Stimulated activated naive CD8-positive, alpha-beta T cell treated with anti-CD3 and anti-CD28 coated beads, Interleukin-15, amount 100 ng/mL, for 72 hours (primary cell): ENCODE data around the gene HNRNPU.
"Not testable (repeated sequence)": the region's sequence is repeated elsewhere in the genome, so short reads cannot be mapped to it uniquely, and the experiment has no call there.

ENCODE experiments used
- ATAC-seq: fragments of 150-1000 bp; cut with Tn5 transposase; 2 replicates; pipeline ENCODE4 v1.10.0; 2021; ENCODE audit warnings: mild to moderate bottlenecking, moderate library complexity
- DNase-seq, 2 donors: peaks; one replicate each; pipeline ENCODE4 v3.0.0; 2021 to 2022
- H3K27ac Mint-ChIP-seq, 2 donors: one replicate each; pipeline ENCODE4 v1.8.0; 2022; ENCODE audit warnings: mild to moderate bottlenecking in 2 of 2, mixed read lengths in 2 of 2, moderate library complexity in 2 of 2
- H3K27me3 Mint-ChIP-seq: one replicate; pipeline ENCODE4 v1.8.0; 2022; ENCODE audit warnings: mixed read lengths
- H3K4me1 Mint-ChIP-seq: one replicate; pipeline ENCODE4 v1.8.0; 2022; ENCODE audit warnings: mild to moderate bottlenecking, mixed read lengths
- H3K4me3 Mint-ChIP-seq, 2 donors: one replicate each; pipeline ENCODE4 v1.8.0; 2022; ENCODE audit warnings: mild to moderate bottlenecking in 2 of 2, mixed read lengths in 2 of 2, moderate library complexity in 1 of 2
- H3K9me3 Mint-ChIP-seq, 2 donors: one replicate each; pipeline ENCODE4 v1.8.0; 2022; ENCODE audit warnings: mixed read lengths in 2 of 2

HNRNPU gene

GRCh38 chr1:244836135-244836521, 28.2 kb downstream of the HNRNPU start:
- peaks cover 0 to 5% of the 10 kb centered on the region in 2 donors for H3K9me3 Mint-ChIP-seq
- no peak for ATAC-seq
- H3K4me3 Mint-ChIP-seq: peak overlapping the region; percentile 89 to 95
- H3K4me1 Mint-ChIP-seq: peaks cover 50% of the 10 kb centered on the region
- DNase-seq: no peak
- no peaks in the 10 kb centered on the region for H3K27me3 Mint-ChIP-seq
- peak overlapping the region; percentile 99 for H3K27ac Mint-ChIP-seq

DNA sequence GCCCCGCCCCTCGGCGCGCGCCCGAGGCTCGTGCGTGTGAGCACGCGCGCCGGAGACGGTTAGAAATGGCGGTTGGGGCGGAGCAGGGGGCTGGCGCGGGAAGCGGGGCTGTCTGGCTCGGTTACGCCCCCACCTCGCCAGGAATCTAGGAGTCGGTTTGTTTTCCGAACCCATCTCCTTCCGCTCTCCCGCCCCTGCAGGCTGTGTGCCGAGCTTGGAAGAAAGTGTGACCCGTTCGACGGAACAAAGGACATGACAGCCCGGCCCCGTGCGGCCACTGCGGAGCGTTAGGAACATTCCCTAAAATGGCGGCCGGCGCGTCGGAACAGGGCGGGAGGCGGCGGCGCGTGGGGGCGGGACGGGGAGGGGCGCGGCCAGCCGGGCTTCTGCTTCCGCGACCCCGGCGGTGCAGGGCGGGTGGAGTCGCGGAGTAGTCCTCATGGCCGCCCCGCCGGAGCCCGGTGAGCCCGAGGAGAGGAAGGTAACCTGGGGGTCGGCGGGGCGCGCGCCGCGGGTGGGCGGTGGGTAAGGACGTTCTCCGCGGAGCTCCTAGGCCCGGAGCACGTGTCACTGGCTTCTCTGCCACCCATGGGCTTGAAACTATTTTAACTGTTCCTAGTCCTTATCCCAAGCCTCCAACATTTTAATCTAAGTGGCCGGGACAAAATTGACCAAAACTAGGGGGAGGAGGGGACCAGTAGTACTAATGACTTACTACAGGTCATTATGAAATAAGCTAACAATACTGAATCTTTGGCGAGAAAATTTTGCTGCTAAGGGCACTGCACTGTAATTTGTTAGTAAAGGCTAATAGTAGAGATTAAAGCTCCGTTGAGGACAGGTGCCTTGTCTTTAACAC, 28.8 kb downstream of the HNRNPU start, which contains the start of gene COX20:
TSS of gene COX20 (plus strand) at position 383 of the 859 bp plus-strand sequence. CDS start at position 440, 57 bp downstream.
- peaks cover 0 to 5% of the 10 kb centered on the region in 2 donors for H3K9me3 Mint-ChIP-seq
- H3K4me3 Mint-ChIP-seq: peak within 1 kb of the TSS; percentile 89 to 95
- H3K4me1 Mint-ChIP-seq: peaks cover 44% of the 10 kb centered on the region
- H3K27me3 Mint-ChIP-seq: no peaks in the 10 kb centered on the region
- ATAC-seq (peak; percentile 72), DNase-seq (no peak)
- peak within 1 kb of the TSS; percentile 99 for H3K27ac Mint-ChIP-seq

DNA sequence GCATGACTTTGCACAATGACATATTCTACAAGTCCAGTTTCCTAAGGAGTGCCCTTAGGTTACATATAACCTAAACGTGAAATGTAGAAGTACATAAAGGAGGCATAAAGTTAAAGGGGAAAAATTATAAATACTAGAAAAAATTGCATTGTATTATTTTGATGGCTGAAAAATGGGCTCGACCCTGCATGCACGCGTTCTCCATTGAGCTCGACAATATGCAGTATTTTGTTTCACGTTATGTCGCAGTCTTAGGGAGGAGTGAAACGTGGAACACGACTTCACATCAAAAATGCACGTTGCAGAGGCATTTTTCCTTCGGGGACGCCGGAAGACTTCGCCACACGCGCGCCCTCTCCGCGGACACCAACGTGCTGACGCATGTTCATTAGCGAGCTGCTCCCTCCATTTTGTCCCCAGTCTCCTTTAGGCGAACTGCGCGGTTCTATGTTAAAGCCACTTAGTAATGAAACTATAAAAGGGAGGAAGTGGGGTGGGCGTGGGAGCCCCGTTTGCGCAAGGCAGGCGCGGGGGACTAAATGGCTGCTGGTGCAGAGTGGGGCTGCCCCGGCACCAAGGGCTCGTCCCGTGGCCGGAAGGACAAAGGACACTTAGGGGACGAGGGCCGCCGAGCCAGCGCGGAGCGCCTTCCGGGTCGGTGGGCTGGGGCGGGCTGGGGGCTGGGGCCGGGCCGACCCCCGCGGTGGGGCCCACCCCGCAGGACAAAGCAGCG, 29.6 kb downstream of the HNRNPU start:
- peak; percentile 87 for ATAC-seq
- DNase-seq: peak; percentile 94 to 96
- Mint-ChIP-seq H3K4me3 (peak overlapping the region; percentile 89 to 95), H3K27me3 (no peaks in the 10 kb centered on the region), H3K4me1 (peaks cover 36% of the 10 kb centered on the region), H3K9me3 (peaks cover 0 to 5% of the 10 kb centered on the region in 2 donors), H3K27ac (peak overlapping the region; percentile 99)

DNA sequence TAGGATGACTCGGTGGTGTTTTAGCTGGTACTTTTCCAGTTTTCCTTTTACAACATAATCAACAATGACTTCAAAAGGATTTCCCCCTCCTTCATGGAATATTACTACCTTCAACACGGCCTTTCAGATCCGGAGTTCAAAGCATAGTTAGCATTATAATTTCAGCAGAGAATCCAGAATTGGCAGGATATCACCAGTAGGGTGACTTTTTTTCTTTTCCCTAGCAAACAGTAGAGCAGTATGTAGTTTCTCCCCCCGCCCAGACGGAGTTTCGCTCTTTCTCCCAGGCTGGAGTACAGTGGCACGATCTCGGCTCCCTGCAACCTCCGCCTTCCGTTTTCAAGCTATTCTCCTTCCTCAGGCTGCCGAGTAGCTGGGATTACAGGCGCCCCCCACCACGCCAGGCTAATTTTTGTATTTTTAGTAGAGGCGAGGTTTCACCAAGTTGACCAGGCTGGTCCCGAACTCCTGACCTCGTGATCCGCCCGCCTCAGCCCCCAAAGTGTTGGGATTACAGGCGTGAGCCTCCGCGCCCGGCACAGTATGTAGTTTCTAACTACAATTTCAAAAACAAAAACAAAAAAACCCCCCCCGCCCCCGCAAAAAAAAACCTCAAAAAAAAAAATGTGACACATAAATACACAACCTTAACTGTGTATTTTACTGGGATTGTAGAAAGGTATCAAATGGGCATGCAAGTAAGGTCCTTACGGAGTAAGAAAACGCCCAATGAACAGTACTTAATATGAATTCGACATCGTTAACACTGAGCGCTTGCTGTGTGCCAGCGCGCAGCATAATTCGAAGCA, 30.4 kb downstream of the HNRNPU start:
- H3K9me3 Mint-ChIP-seq: peaks cover 0 to 5% of the 10 kb centered on the region in 2 donors
- peaks cover 29% of the 10 kb centered on the region for H3K4me1 Mint-ChIP-seq
- H3K4me3 Mint-ChIP-seq: peak overlapping the region; percentile 87 to 95
- DNase-seq (peak; percentile 39 to 67), ATAC-seq (peak; percentile 13)
- H3K27ac Mint-ChIP-seq: peak overlapping the region; percentile 99
- no peaks in the 10 kb centered on the region for H3K27me3 Mint-ChIP-seq

GRCh38 chr1:244833260-244833659, 31.1 kb downstream of the HNRNPU start:
- peaks cover 22% of the 10 kb centered on the region for H3K4me1 Mint-ChIP-seq
- ATAC-seq, H3K27ac Mint-ChIP-seq, H3K27me3 Mint-ChIP-seq, DNase-seq, H3K9me3 Mint-ChIP-seq: not testable (repeated sequence)
- H3K4me3 Mint-ChIP-seq: peak overlapping the region; percentile 29 to 31

- peaks cover 13% of the 10 kb centered on the region for H3K4me1 Mint-ChIP-seq
- H3K4me3 Mint-ChIP-seq: no peak overlapping the region
- H3K9me3 Mint-ChIP-seq: no peaks in the 10 kb centered on the region
- DNase-seq (no peak), ATAC-seq (no peak)
- H3K27ac Mint-ChIP-seq: no peak overlapping the region
- peaks cover 6% of the 10 kb centered on the region for H3K27me3 Mint-ChIP-seq
Measured at GRCh38 chr1:244830639-244831038, 33.7 kb downstream of the HNRNPU start.

DNA sequence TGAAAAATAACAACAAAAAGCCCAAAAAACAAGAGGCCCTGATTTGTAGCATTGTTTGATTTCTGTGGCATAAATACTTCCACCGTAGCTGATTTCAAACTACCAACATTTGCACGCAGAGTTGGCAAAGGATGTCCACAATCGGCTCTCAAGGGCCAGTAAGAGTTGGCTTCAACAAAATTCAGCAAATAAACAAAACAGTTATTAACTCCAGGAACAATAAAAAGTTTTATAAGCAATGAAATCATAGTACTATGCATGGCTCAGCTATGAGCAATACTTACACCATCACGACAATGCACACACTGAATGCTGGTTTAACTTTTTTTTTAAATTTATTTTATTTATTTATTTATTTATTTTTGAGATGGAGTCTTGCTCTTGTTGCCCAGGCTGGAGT, 37.6 kb downstream of the HNRNPU start:
- Mint-ChIP-seq H3K4me1 (no peaks in the 10 kb centered on the region), H3K4me3 (no peak overlapping the region), H3K27me3 (peaks cover 6% of the 10 kb centered on the region), H3K9me3 (no peaks in the 10 kb centered on the region), H3K27ac (no peak overlapping the region)
- no peak for ATAC-seq
- DNase-seq: no peak

DNA sequence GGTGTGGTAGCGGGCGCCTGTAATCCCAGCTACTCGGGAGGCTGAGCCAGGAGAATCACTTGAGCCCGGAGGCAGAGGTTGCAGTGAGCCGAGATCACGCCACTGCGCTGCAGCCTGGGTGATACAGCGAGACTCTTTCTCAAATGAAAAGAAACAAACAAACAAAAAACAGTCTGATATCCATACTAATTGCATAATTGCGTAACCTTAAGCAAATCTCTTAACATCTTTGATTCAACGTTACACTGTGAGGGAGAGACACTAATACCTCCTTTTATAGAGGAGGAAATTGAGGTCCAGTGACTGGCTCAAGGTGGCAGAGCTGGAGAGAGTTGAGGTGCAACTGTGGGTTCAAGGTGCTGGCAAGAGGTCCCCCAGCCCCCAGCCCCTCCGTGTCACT, 41.5 kb downstream of the HNRNPU start:
- Mint-ChIP-seq H3K4me3 (no peak overlapping the region), H3K27ac (no peak overlapping the region), H3K27me3 (peaks cover 6% of the 10 kb centered on the region), H3K4me1 (no peaks in the 10 kb centered on the region), H3K9me3 (no peaks in the 10 kb centered on the region)
- DNase-seq (no peak), ATAC-seq (no peak)

GRCh38 chr1:244821134-244821533, 43.2 kb downstream of the HNRNPU start:
- H3K27ac Mint-ChIP-seq: no peak overlapping the region
- H3K9me3 Mint-ChIP-seq: no peaks in the 10 kb centered on the region
- no peak for DNase-seq
- ATAC-seq: no peak
- H3K4me3 Mint-ChIP-seq: no peak overlapping the region
- peaks cover 12% of the 10 kb centered on the region for H3K27me3 Mint-ChIP-seq
- H3K4me1 Mint-ChIP-seq: no peaks in the 10 kb centered on the region

GRCh38 chr1:244820131-244820530, 44.2 kb downstream of the HNRNPU start:
- Mint-ChIP-seq H3K27ac (no peak overlapping the region), H3K4me1 (peaks cover 8% of the 10 kb centered on the region), H3K4me3 (no peak overlapping the region), H3K27me3 (peaks cover 14% of the 10 kb centered on the region), H3K9me3 (no peaks in the 10 kb centered on the region)
- no peak for DNase-seq
- ATAC-seq: no peak

- ATAC-seq (no peak), DNase-seq (no peak)
- no peak overlapping the region for H3K27ac Mint-ChIP-seq
- peaks cover 14% of the 10 kb centered on the region for H3K27me3 Mint-ChIP-seq
- H3K4me1 Mint-ChIP-seq: peaks cover 19% of the 10 kb centered on the region
- H3K9me3 Mint-ChIP-seq: no peaks in the 10 kb centered on the region
- no peak overlapping the region for H3K4me3 Mint-ChIP-seq
Measured at GRCh38 chr1:244817415-244817894, 46.9 kb downstream of the HNRNPU start.

DNA sequence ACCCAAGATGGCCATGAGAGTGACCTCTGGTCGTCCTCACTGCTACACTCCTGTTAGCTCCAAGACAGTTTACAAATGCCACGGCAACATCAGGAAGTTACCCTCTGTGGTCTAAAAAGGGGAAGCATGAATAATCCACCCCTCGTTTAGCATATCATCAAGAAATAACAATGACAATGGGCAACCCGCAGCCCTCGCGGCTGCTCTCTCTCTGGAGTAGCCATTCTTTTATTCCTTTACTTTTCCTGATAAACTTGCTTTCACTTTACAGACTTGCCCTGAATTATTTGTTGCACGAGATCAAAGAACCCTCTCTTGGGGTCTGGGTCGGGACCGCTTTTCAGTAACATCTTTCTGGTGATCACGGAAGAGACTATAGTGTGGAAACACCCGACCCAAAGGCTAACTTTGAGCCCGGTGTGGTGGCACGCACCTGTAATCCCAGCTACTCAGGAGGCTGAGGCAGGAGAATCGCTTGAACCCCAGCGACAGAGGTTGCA, 48.7 kb downstream of the HNRNPU start:
- Mint-ChIP-seq H3K27me3 (peaks cover 21% of the 10 kb centered on the region), H3K4me1 (peaks cover 19% of the 10 kb centered on the region), H3K27ac (no peak overlapping the region), H3K4me3 (peak overlapping the region; percentile 21 to 44), H3K9me3 (no peaks in the 10 kb centered on the region)
- no peak for DNase-seq
- no peak for ATAC-seq

DNA sequence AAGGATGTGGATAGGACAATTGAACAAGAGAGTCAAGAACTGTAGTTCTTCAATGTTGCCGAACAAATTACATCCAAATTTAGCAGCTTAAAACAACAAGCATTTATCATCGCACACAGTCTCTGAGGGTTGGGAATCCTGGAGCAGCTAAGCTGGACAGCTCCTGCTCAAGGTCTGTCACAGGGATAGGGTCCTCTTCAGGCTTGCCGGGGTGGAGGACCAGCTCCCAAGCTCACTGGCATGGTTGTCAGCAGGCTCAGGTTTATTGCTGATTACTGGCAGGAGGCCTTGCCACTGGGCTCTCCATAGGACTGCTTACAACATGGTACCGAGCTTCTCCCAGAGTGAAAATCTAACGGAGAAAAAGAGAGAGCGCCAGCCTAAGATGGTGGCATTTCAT, 51.0 kb downstream of the HNRNPU start:
- Mint-ChIP-seq H3K4me1 (peaks cover 19% of the 10 kb centered on the region), H3K9me3 (no peaks in the 10 kb centered on the region), H3K4me3 (no peak overlapping the region), H3K27ac (no peak overlapping the region), H3K27me3 (peaks cover 33% of the 10 kb centered on the region)
- no peak for ATAC-seq
- no peak for DNase-seq

GRCh38 chr1:244810221-244810620, 54.1 kb downstream of the HNRNPU start:
- ATAC-seq (no peak), DNase-seq (no peak)
- Mint-ChIP-seq H3K27me3 (peaks cover 19% of the 10 kb centered on the region), H3K4me3 (no peak overlapping the region), H3K27ac (no peak overlapping the region), H3K4me1 (peaks cover 12% of the 10 kb centered on the region), H3K9me3 (no peaks in the 10 kb centered on the region)

GRCh38 chr1:244807138-244807537, 57.2 kb downstream of the HNRNPU start:
- peaks cover 19% of the 10 kb centered on the region for H3K27me3 Mint-ChIP-seq
- H3K4me1 Mint-ChIP-seq: no peaks in the 10 kb centered on the region
- no peaks in the 10 kb centered on the region for H3K9me3 Mint-ChIP-seq
- H3K27ac Mint-ChIP-seq: no peak overlapping the region
- ATAC-seq (no peak), DNase-seq (no peak)
- H3K4me3 Mint-ChIP-seq: no peak overlapping the region
